HG02763 (cell line): ENCODE measurements around the gene DHRS4.
"Not testable (repeated sequence)": the region's sequence is repeated elsewhere in the genome, so short reads cannot be mapped to it uniquely, and the experiment has no call there.

Source experiments
- ATAC-seq: cut with Tn5 transposase; IDR thresholded peaks from one replicate; pipeline ENCODE4 v1.9.1; 2021; ENCODE audit warnings: mild to moderate bottlenecking, moderate library complexity; ENCODE audit not compliant: unreplicated experiment

The DHRS4 gene

GRCh38 chr14:23981951-23982813 lies 28.6 kb downstream of the DHRS4 start:
- ATAC-seq, result not testable (repeated sequence)

GRCh38 chr14:23984891-23985602 lies 31.5 kb downstream of the DHRS4 start:
- no peak for ATAC-seq

- not testable (repeated sequence) for ATAC-seq
Measured at GRCh38 chr14:23988223-23988606, 34.6 kb downstream of the DHRS4 start.

GRCh38 chr14:23988607-23989363 lies 35.2 kb downstream of the DHRS4 start, which contains the start of gene DHRS4L2:
TSS of gene DHRS4L2 (plus strand) at chr14:23988929. CDS start at chr14:23988948, 19 bp downstream.
- not testable (repeated sequence) for ATAC-seq

GRCh38 chr14:23989734-23990445 lies 36.3 kb downstream of the DHRS4 start:
- not testable (repeated sequence) for ATAC-seq

- ATAC-seq, result not testable (repeated sequence)
Measured at GRCh38 chr14:23990961-23991360, 37.4 kb downstream of the DHRS4 start.

GRCh38 chr14:23993042-23993441 lies 39.5 kb downstream of the DHRS4 start:
- not testable (repeated sequence) for ATAC-seq

GRCh38 chr14:23996009-23996408 lies 42.4 kb downstream of the DHRS4 start:
- ATAC-seq, result not testable (repeated sequence)

GRCh38 chr14:23996825-23997224 lies 43.3 kb downstream of the DHRS4 start:
- ATAC-seq, result not testable (repeated sequence)

- not testable (repeated sequence) for ATAC-seq
Measured at GRCh38 chr14:23999640-24000039, 46.1 kb downstream of the DHRS4 start.

- ATAC-seq, result not testable (repeated sequence)
Measured at GRCh38 chr14:24001078-24001477, 47.5 kb downstream of the DHRS4 start.

- ATAC-seq, result not testable (repeated sequence)
Measured at GRCh38 chr14:24001679-24002078, 48.1 kb downstream of the DHRS4 start.

GRCh38 chr14:24006471-24006816 lies 52.9 kb downstream of the DHRS4 start:
- ATAC-seq, result peak; percentile 29

GRCh38 chr14:24006817-24007652 lies 53.5 kb downstream of the DHRS4 start:
- ATAC-seq, result peak; percentile 82

GRCh38 chr14:24011051-24011450 lies 57.5 kb downstream of the DHRS4 start:
- ATAC-seq, result no peak

GRCh38 chr14:24012726-24013273 lies 59.2 kb downstream of the DHRS4 start:
- not testable (repeated sequence) for ATAC-seq

- ATAC-seq, result peak; percentile 54
Measured at GRCh38 chr14:24013654-24014514, 60.3 kb downstream of the DHRS4 start.

- ATAC-seq, result not testable (repeated sequence)
Measured at GRCh38 chr14:24015745-24016144, 62.2 kb downstream of the DHRS4 start.
